H1 (cell line): ENCODE data around the gene RNU6-8. TPM values are rescaled to one million over a fixed set of nuclear protein-coding genes. Genes with fewer than 3 reads are reported as not detected.

Experiments
- CTCF ChIA-PET: fragments of 300-600 bp; sonication (Branson Sonifier 250); formaldehyde crosslinking; loops from one replicate; lab custom pipeline; 2021; ENCODE audit not compliant: partially characterized antibody; lab: Charles Lee
- POLR2A ChIA-PET: fragments of 300-600 bp; sonication (Branson Sonifier 250); formaldehyde crosslinking; loops from one replicate; lab custom pipeline; 2021; ENCODE audit warnings: inconsistent platforms; ENCODE audit not compliant: partially characterized antibody; lab: Charles Lee
- DNase-seq, 2 experiments: peaks; one replicate each; pipeline versions ENCODE4 v3.0.0 to v3.0.0-alpha.2; 2010 to 2022; ENCODE audit warnings: low spot score in 2 of 2, low read depth in 1 of 2, mixed read lengths in 1 of 2
- FAIRE-seq: peaks from 2 replicates; lab custom pipeline; 2011; peaks lifted over from hg19 to GRCh38; lab: Jason Lieb, UNC
- H2AFZ ChIP-seq: 2 replicates; pipeline ENCODE4 v1.8.1; 2012; ENCODE audit warnings: low read length, inconsistent platforms
- H2AK5ac ChIP-seq: 2 replicates; pipeline ENCODE4 v1.6.1; 2013; ENCODE audit warnings: low read depth, low read length
- H2BK120ac ChIP-seq: replicated peaks from 2 replicates; pipeline ENCODE3; 2013; ENCODE audit warnings: low read depth, low read length, inconsistent platforms
- H2BK12ac ChIP-seq: 2 replicates; pipeline ENCODE4 v1.6.1; 2013; ENCODE audit warnings: low read depth, low read length
- H2BK15ac ChIP-seq: 2 replicates; pipeline ENCODE4 v1.6.1; 2013; ENCODE audit warnings: low read length
- H2BK20ac ChIP-seq: 2 replicates; pipeline ENCODE4 v1.6.1; 2013; ENCODE audit warnings: low read length
- H2BK5ac ChIP-seq: 2 replicates; pipeline ENCODE4 v1.6.1; 2013; ENCODE audit warnings: low read depth, low read length
- H3K14ac ChIP-seq: 2 replicates; pipeline ENCODE4 v1.6.1; 2013; ENCODE audit warnings: inconsistent platforms; ENCODE audit not compliant: insufficient read length
- H3K18ac ChIP-seq: 2 replicates; pipeline ENCODE4 v1.6.1; 2013; ENCODE audit warnings: low read length; ENCODE audit errors: extremely low read depth
- H3K23ac ChIP-seq: 2 replicates; pipeline ENCODE4 v1.6.1; 2013; ENCODE audit warnings: inconsistent platforms; ENCODE audit not compliant: insufficient read length
- H3K23me2 ChIP-seq: 2 replicates; pipeline ENCODE4 v1.6.1; 2013; ENCODE audit warnings: low read depth, low read length
- H3K27ac ChIP-seq: 2 replicates; pipeline ENCODE4 v1.6.1; 2011; ENCODE audit warnings: low read depth, low read length, inconsistent platforms
- H3K27me3 ChIP-seq, 4 experiments: replicated peaks in 1 of 4; 1 replicate in 1 of 4; 2 replicates in 3 of 4; pipeline versions ENCODE4 v1.6.1 to v1.8.1; 2011 to 2013; ENCODE audit warnings: low read length in 3 of 4, mild to moderate bottlenecking in 3 of 4, inconsistent platforms in 2 of 4, mixed read lengths in 2 of 4, moderate library complexity in 1 of 4; ENCODE audit not compliant: control insufficient read depth in 3 of 4, insufficient read depth in 3 of 4; ENCODE audit errors: extremely low read depth in 1 of 4
- H3K36me3 ChIP-seq, 4 experiments: 2 replicates each; pipeline versions ENCODE4 v1.6.1 to v1.8.1; 2011 to 2013; ENCODE audit warnings: mild to moderate bottlenecking in 4 of 4, low read length in 3 of 4, moderate library complexity in 2 of 4, control low read depth in 1 of 4, inconsistent platforms in 1 of 4; ENCODE audit not compliant: insufficient read depth in 4 of 4, control insufficient read depth in 2 of 4
- H3K4ac ChIP-seq: replicated peaks from 2 replicates; pipeline ENCODE3; 2013; ENCODE audit warnings: low read length, low read depth, mixed read lengths, inconsistent platforms; ENCODE audit not compliant: insufficient read length
- H3K4me1 ChIP-seq, 4 experiments: replicated peaks in 1 of 4; 1 replicate in 1 of 4; 2 replicates in 3 of 4; pipeline versions ENCODE4 v1.6.1 to v1.8.1; 2011 to 2013; ENCODE audit warnings: low read length in 3 of 4, inconsistent platforms in 2 of 4, mixed read lengths in 1 of 4; ENCODE audit not compliant: insufficient read depth in 4 of 4, control insufficient read depth in 3 of 4
- H3K4me2 ChIP-seq, 2 experiments: 2 replicates each; pipeline versions ENCODE4 v1.6.1 to v1.8.1; 2011 to 2013; ENCODE audit warnings: low read depth in 2 of 2, low read length in 2 of 2, control low read depth in 1 of 2, inconsistent platforms in 1 of 2, mild to moderate bottlenecking in 1 of 2; ENCODE audit not compliant: insufficient read depth in 1 of 2
- H3K4me3 ChIP-seq, 4 experiments: fragments of 200-600, 300-600 bp in 1 of 4; sonication (generic), shearing (Covaris generic), sonication (Bioruptor Twin) in 1 of 4; 2 replicates each; pipeline versions ENCODE4 v1.5.1 to v1.8.1; 2011 to 2016; ENCODE audit warnings: low read length in 4 of 4, low read depth in 3 of 4, control low read depth in 2 of 4, inconsistent platforms in 2 of 4, mild to moderate bottlenecking in 2 of 4, mixed read lengths in 1 of 4, moderate library complexity in 1 of 4; ENCODE audit not compliant: insufficient read depth in 2 of 4; ENCODE audit errors: extremely low read depth in 1 of 4
- H3K56ac ChIP-seq: replicated peaks from 2 replicates; pipeline ENCODE3; 2013; ENCODE audit warnings: low read depth, mild to moderate bottlenecking, mixed read lengths, low read length, inconsistent platforms; ENCODE audit not compliant: insufficient read length
- H3K79me1 ChIP-seq: 2 replicates; pipeline ENCODE4 v1.6.1; 2013; ENCODE audit warnings: low read depth, low read length, control low read depth
- H3K79me2 ChIP-seq, 2 experiments: 2 replicates each; pipeline versions ENCODE4 v1.6.1 to v1.8.1; 2012 to 2013; ENCODE audit warnings: low read length in 2 of 2, mild to moderate bottlenecking in 2 of 2, inconsistent platforms in 1 of 2; ENCODE audit not compliant: insufficient read depth in 2 of 2, control insufficient read depth in 1 of 2
- H3K9ac ChIP-seq, 4 experiments: replicated peaks in 1 of 4; 1 replicate in 1 of 4; 2 replicates in 3 of 4; pipeline versions ENCODE4 v1.6.1 to v1.8.1; 2011 to 2013; ENCODE audit warnings: low read depth in 3 of 4, low read length in 3 of 4, control low read depth in 2 of 4, mild to moderate bottlenecking in 2 of 4, moderate library complexity in 2 of 4, inconsistent platforms in 1 of 4; ENCODE audit errors: extremely low read depth in 1 of 4
- H3K9me3 ChIP-seq, 2 experiments: 2 replicates each; pipeline versions ENCODE4 v1.6.1 to v1.8.1; 2012 to 2013; ENCODE audit warnings: mild to moderate bottlenecking in 2 of 2, moderate library complexity in 2 of 2, control low read depth in 1 of 2, inconsistent platforms in 1 of 2, low read depth in 1 of 2, low read length in 1 of 2, mixed read lengths in 1 of 2; ENCODE audit not compliant: insufficient read depth in 2 of 2
- H4K20me1 ChIP-seq, 2 experiments: replicated peaks in 1 of 2; 2 replicates each; pipeline versions ENCODE3 to v1.8.1; 2011 to 2013; ENCODE audit warnings: inconsistent platforms in 2 of 2, low read length in 2 of 2, mild to moderate bottlenecking in 1 of 2; ENCODE audit not compliant: insufficient read depth in 2 of 2, control insufficient read depth in 1 of 2
- H4K5ac ChIP-seq: 2 replicates; pipeline ENCODE4 v1.6.1; 2013; ENCODE audit warnings: low read length, low read depth, mixed read lengths, inconsistent platforms; ENCODE audit not compliant: insufficient read length
- H4K8ac ChIP-seq: 2 replicates; pipeline ENCODE4 v1.8.0; 2013; ENCODE audit warnings: mild to moderate bottlenecking, moderate library complexity, low read length, inconsistent platforms; ENCODE audit not compliant: insufficient read depth; ENCODE audit errors: extremely low read depth
- H4K91ac ChIP-seq: replicated peaks from 2 replicates; pipeline ENCODE3; 2013; ENCODE audit warnings: low read length, mixed read lengths, inconsistent platforms; ENCODE audit not compliant: insufficient read length
- CTBP2 ChIP-seq: IDR thresholded peaks from 2 replicates; pipeline ENCODE4 v1.7.0; 2011; ENCODE audit warnings: borderline replicate concordance, mild to moderate bottlenecking, moderate library complexity, mixed read lengths, low read length; ENCODE audit not compliant: insufficient read depth, insufficient read length
- CTCF ChIP-seq, 3 experiments: IDR thresholded peaks; 1 replicate in 2 of 3; 2 replicates in 1 of 3; pipeline versions ENCODE4 v1.5.1 to v1.6.1; 2011; ENCODE audit warnings: low read length in 3 of 3, mild to moderate bottlenecking in 3 of 3, inconsistent platforms in 2 of 3, low read depth in 1 of 3, moderate library complexity in 1 of 3; ENCODE audit not compliant: insufficient read depth in 1 of 3; ENCODE audit errors: control extremely low read depth in 1 of 3
- FOSL1 ChIP-seq: IDR thresholded peaks from 2 replicates; pipeline ENCODE4 v1.6.1; 2011; ENCODE audit warnings: mild to moderate bottlenecking, low read depth, low read length, moderate library complexity; ENCODE audit not compliant: insufficient read depth
- KDM4A ChIP-seq: IDR thresholded peaks from one replicate; pipeline ENCODE4 v1.7.1; 2012; ENCODE audit warnings: low read depth, mild to moderate bottlenecking, moderate library complexity, low read length, inconsistent platforms; ENCODE audit not compliant: severe bottlenecking
- POLR2AphosphoS5 ChIP-seq: IDR thresholded peaks from 2 replicates; pipeline ENCODE4 v1.6.1; 2011; ENCODE audit warnings: low read depth, low read length
- POU5F1 ChIP-seq: IDR thresholded peaks from 2 replicates; pipeline ENCODE4 v1.6.1; 2011; ENCODE audit warnings: low read depth, mild to moderate bottlenecking, low read length, moderate library complexity
- SIX5 ChIP-seq: IDR thresholded peaks from 2 replicates; pipeline ENCODE4 v1.6.1; 2011; ENCODE audit warnings: mild to moderate bottlenecking, low read depth, low read length
- WGBS, 2 experiments: shearing (Covaris generic) in 1 of 2; methylation state at CpG; one replicate each; pipeline versions ENCODE4 v1.1.6 to v1.1.7; 2013 to 2015; ENCODE audit warnings: low lambda C conversion rate in 2 of 2, mixed read lengths in 2 of 2, inconsistent platforms in 1 of 2, low coverage in 1 of 2, missing lambda C conversion rate in 1 of 2; ENCODE audit not compliant: insufficient replicate concordance in 2 of 2, insufficient coverage in 1 of 2, insufficient read length in 1 of 2; ENCODE audit errors: extremely low coverage in 1 of 2, missing lambda C conversion rate in 1 of 2; 5-methylcytosine and 5-hydroxymethylcytosine counted together
- polyA plus RNA-seq, 7 experiments: library from polyadenylated mRNA; depleted of rRNA in 3 of 7; stranded (reverse) in 5 of 7; unstranded in 2 of 7; fragments of >200 nt in 5 of 7; fragments of 200-250 nt in 2 of 7; gene quantifications; 1 replicate in 5 of 7; 2 replicates in 1 of 7; 4 replicates in 1 of 7; pipeline versions ENCODE4 v1.2.1 to v1.2.3, GENCODE V29; 2011 to 2013; ENCODE audit warnings: missing spikeins in 2 of 7, mixed read lengths in 2 of 7
- total RNA-seq: library from RNA; stranded (reverse); fragmentation: NEBNext Ultra II Directional; extraction: Animal tissue kit (Norgen Biotek cat#: 25700); gene quantifications from 2 replicates; pipeline ENCODE4 v1.2.1, GENCODE V29; 2021
- TF ChIP-seq, protein P1 (sequence below): IDR thresholded peaks from 2 replicates; pipeline ENCODE4 v1.6.1; 2012; ENCODE audit warnings: inconsistent platforms

The RNU6-8 gene
- total and polyA plus RNA-seq, 2 of the 8 experiments (the other 6 are each of a cell fraction or from before 2014, with no cell fraction given), result not detected

DNA sequence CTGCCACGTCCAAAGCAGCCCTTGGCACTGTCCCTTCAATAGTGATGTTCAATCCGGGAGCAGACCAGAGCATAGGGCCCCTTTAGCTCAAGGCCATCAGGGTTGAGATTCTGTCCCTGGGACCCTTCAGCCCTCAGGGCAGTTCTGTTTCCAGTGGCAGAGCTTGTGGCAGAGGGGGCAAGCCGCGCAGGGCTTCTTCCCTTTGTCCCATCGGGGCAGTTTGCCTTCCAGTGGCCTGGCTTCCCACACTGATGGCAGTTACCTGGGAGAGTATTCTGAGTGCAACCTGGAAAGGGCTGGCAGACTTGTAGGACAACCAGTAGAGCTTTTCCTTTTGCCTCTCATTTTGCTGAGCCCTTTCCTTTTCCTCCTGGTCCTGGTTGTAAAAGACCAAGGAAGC is 43.7 kb upstream of the RNU6-8 start:
- TF ChIP-seq POLR2AphosphoS5 (no peak), FOSL1 (no peak), POU5F1 (no peak), CTBP2 (no peak), CTCF (IDR thresholded peaks at IDR 0.05; ENCODE audit: control extremely low read depth in 1 of 3, insufficient read depth in 1 of 3, low read depth in 1 of 3, low read length in 3 of 3) (no peak), SIX5 (no peak), KDM4A (no peak)
- TF ChIP-seq, protein P1, sequence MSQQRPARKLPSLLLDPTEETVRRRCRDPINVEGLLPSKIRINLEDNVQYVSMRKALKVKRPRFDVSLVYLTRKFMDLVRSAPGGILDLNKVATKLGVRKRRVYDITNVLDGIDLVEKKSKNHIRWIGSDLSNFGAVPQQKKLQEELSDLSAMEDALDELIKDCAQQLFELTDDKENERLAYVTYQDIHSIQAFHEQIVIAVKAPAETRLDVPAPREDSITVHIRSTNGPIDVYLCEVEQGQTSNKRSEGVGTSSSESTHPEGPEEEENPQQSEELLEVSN, result no peak
- TF ChIP-seq, all 59 proteins: peak for 0
- no peak overlapping the region for H2AK5ac ChIP-seq
- 92% methylated on average over 5 of the region's 5 CpGs; no CpG with 5 or more reads in 1 of the 2 experiments for WGBS, 2 experiments
- no peak overlapping the region for H3K23ac ChIP-seq
- H4K8ac ChIP-seq, result no peak overlapping the region
- no peak overlapping the region for H3K18ac ChIP-seq
- no peak overlapping the region for H2BK20ac ChIP-seq
- no peak overlapping the region for H3K9ac ChIP-seq
- H3K36me3 ChIP-seq, result no peaks in the 10 kb centered on the region
- H4K5ac ChIP-seq, result no peak overlapping the region
- H3K79me1 ChIP-seq, result no peaks in the 10 kb centered on the region
- H2BK120ac ChIP-seq, result no peak overlapping the region
- no peak overlapping the region for H3K4me3 ChIP-seq
- H2BK12ac ChIP-seq, result no peak overlapping the region
- no peak for FAIRE-seq
- H4K91ac ChIP-seq, result no peak overlapping the region
- H3K56ac ChIP-seq, result no peak overlapping the region
- H3K4ac ChIP-seq, result no peak overlapping the region
- H3K27ac ChIP-seq, result no peak overlapping the region
- H2BK15ac ChIP-seq, result no peak overlapping the region
- no peaks in the 10 kb centered on the region for H3K9me3 ChIP-seq
- no peaks in the 10 kb centered on the region for H3K27me3 ChIP-seq
- no peak overlapping the region for H3K4me2 ChIP-seq
- H3K23me2 ChIP-seq, result no peaks in the 10 kb centered on the region
- ChIA-PET POLR2A (no interaction called here), CTCF (interaction anchor here (1.2 to 2.6 kb wide), 3 partner anchors 8 to 207 kb away, joined by 3 to 12 read pairs (median 4); no protein-coding TSS in a partner anchor)
- H3K14ac ChIP-seq, result no peak overlapping the region
- no peaks in the 10 kb centered on the region for H4K20me1 ChIP-seq
- H2AFZ ChIP-seq, result no peak overlapping the region
- H2BK5ac ChIP-seq, result no peak overlapping the region
- DNase-seq, result no peak
- H3K79me2 ChIP-seq, result no peaks in the 10 kb centered on the region
- H3K4me1 ChIP-seq, result no peaks in the 10 kb centered on the region
